Vagina (tissue), 2 donors: ENCODE measurements around the gene OR4M1. TPM values are rescaled to one million over a fixed set of nuclear protein-coding genes. Genes with fewer than 3 reads are reported as not detected.
"Not testable (repeated sequence)": the region's sequence is repeated elsewhere in the genome, so short reads cannot be mapped to it uniquely, and the experiment has no call there.

Experiments used
- DNase-seq, 2 donors: peaks; one replicate each; pipeline ENCODE4 v3.0.0-alpha.2; 2017; ENCODE audit errors: extremely low spot score in 2 of 2
- H3K27ac ChIP-seq: fragments of 200-600 bp; sonication (generic); one replicate; pipeline ENCODE4 v1.5.1; 2019
- H3K27me3 ChIP-seq: fragments of 200-600 bp; sonication (generic); one replicate; pipeline ENCODE4 v1.5.1; 2019
- H3K36me3 ChIP-seq, 2 donors: fragments of 200-600 bp; sonication (generic); one replicate each; pipeline ENCODE4 v1.5.1; 2017 to 2019
- H3K4me1 ChIP-seq: fragments of 200-600 bp; sonication (generic); one replicate; pipeline ENCODE4 v1.5.1; 2019
- H3K4me3 ChIP-seq, 2 donors: fragments of 200-600 bp; sonication (generic); 1 replicate in 1 of 2; 2 replicates in 1 of 2; pipeline ENCODE4 v1.5.1; 2016 to 2019
- H3K9me3 ChIP-seq: fragments of 200-600 bp; sonication (generic); one replicate; pipeline ENCODE4 v1.5.1; 2019
- POLR2A ChIP-seq, 2 donors: fragments of 450-650 bp; IDR thresholded peaks; one replicate each; pipeline ENCODE4 v1.6.1; 2017; ENCODE audit warnings: antibody characterized with exemption in 2 of 2, mild to moderate bottlenecking in 2 of 2, moderate library complexity in 2 of 2
- POLR2AphosphoS5 ChIP-seq, 2 donors: sonication (generic); formaldehyde crosslinking; IDR thresholded peaks; one replicate each; pipeline ENCODE4 v1.9.0; 2017; ENCODE audit warnings: antibody characterized with exemption in 2 of 2, mild to moderate bottlenecking in 2 of 2, low read depth in 1 of 2; ENCODE audit not compliant: insufficient read depth in 1 of 2
- intact Hi-C: fragments of 100-400 bp; cut with DNase I; formaldehyde crosslinking; loops from one replicate; pipeline ENCODE4 v1.15.1; 2023
- total RNA-seq: library from RNA; depleted of rRNA; stranded (reverse); fragments of >200 nt; gene quantifications from one replicate; pipeline ENCODE4 v1.2.3, GENCODE V29; 2016
- TF ChIP-seq, protein P1 (sequence below), 3 experiments: fragments of 450-650 bp in 2 of 3; fragments of 200-600 bp in 1 of 3; sonication (generic) in 1 of 3; IDR thresholded peaks; one replicate each; pipeline ENCODE4 v1.5.1; 2017 to 2019; ENCODE audit warnings: antibody characterized with exemption in 3 of 3, mild to moderate bottlenecking in 2 of 3, moderate library complexity in 2 of 3

The OR4M1 gene
- total RNA-seq, 1 donor from 2014 or later, result not detected

DNA sequence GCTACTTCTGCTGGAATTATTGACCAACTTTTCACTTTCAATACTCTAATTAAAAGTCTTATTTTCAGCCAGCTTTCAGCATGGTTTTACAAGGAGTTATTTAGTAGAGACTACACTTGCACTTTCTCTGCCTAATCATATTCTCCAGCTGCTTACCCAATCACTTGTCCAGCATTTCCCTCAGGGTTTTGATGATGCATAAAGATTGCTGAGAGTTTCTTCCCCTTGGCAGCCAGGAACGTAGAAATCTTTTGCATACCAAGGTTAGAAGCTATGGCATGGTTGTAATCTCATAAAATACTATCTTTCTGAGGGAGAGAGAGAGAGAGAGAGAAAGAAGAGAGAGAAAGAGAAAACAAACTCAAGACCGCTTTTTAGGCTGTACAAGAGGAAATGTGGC lies 19.1 kb upstream of the OR4M1 start:
- H3K4me3 ChIP-seq, result no peak overlapping the region
- no peaks in the 10 kb centered on the region for H3K4me1 ChIP-seq
- no peak overlapping the region for H3K27ac ChIP-seq
- no peaks in the 10 kb centered on the region for H3K36me3 ChIP-seq
- intact Hi-C loops, result no loop called here
- no peaks in the 10 kb centered on the region for H3K9me3 ChIP-seq
- DNase-seq, result no peak
- no peaks in the 10 kb centered on the region for H3K27me3 ChIP-seq
- TF ChIP-seq POLR2AphosphoS5 (IDR thresholded peaks at IDR 0.05; ENCODE audit: insufficient read depth in 1 of 2, low read depth in 1 of 2) (no peak), POLR2A (IDR thresholded peaks at IDR 0.05) (no peak)
- TF ChIP-seq, protein P1, sequence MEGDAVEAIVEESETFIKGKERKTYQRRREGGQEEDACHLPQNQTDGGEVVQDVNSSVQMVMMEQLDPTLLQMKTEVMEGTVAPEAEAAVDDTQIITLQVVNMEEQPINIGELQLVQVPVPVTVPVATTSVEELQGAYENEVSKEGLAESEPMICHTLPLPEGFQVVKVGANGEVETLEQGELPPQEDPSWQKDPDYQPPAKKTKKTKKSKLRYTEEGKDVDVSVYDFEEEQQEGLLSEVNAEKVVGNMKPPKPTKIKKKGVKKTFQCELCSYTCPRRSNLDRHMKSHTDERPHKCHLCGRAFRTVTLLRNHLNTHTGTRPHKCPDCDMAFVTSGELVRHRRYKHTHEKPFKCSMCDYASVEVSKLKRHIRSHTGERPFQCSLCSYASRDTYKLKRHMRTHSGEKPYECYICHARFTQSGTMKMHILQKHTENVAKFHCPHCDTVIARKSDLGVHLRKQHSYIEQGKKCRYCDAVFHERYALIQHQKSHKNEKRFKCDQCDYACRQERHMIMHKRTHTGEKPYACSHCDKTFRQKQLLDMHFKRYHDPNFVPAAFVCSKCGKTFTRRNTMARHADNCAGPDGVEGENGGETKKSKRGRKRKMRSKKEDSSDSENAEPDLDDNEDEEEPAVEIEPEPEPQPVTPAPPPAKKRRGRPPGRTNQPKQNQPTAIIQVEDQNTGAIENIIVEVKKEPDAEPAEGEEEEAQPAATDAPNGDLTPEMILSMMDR (IDR thresholded peaks at IDR 0.05), result no peak

DNA sequence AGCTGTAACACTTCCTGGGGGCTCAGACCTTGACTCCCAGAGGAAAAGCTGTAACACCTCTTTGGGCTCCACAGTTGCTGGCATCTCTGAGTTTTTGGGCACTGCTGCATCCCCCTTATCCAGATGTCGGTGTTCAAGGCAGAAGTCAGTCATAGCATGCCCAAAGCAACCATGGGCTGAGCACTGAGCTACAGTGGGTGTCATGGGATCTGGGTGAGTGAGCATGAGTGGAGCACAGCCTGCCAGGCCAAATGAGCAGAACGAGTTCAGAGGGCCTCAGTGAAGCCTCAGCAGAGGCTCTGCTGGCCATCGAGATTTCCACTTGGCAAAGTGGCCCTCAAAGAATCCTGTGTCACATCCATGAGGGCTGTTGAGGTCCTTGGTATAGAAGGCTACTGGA lies 1.8 kb upstream of the OR4M1 start:
- intact Hi-C loops, result not testable (repeated sequence)

DNA sequence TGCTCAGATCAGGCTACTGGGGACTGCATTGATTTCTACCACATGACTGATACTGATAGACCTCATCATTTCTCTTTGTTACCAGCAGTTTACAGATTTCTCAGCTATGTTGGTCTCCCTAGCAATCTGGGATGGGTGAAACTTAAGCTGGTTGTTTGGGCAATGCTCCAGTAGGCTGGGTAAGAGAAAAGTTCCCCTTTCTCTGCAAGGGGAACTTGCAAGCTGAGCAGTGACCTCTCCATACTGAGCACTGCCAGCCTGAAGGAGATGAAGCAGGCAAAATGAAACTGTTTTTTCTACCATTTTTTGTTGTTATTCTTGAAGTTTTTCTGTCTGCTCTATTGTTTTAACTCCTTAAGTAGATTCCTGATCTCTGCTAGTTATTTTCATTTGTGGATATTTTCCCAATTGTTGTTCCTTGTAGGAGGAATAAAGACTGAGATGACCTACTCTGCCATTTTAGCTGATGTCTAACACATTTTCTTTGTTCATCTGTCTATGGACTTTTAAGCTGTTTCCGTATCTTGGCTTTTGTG lies 1.3 kb upstream of the OR4M1 start:
- H3K4me1 ChIP-seq, result no peaks in the 10 kb centered on the region
- no peak for TF ChIP-seq POLR2AphosphoS5 (IDR thresholded peaks at IDR 0.05; ENCODE audit: insufficient read depth in 1 of 2, low read depth in 1 of 2)
- no peak for TF ChIP-seq POLR2A (IDR thresholded peaks at IDR 0.05)
- TF ChIP-seq, protein P1 (IDR thresholded peaks at IDR 0.05), result no peak
- DNase-seq, result no peak
- H3K9me3 ChIP-seq, result no peaks in the 10 kb centered on the region
- H3K36me3 ChIP-seq, result no peaks in the 10 kb centered on the region
- intact Hi-C loops, result no loop called here
- H3K4me3 ChIP-seq, result no peak overlapping the region
- no peaks in the 10 kb centered on the region for H3K27me3 ChIP-seq
- no peak overlapping the region for H3K27ac ChIP-seq

More for the DNA sequence above, 1.8 kb upstream of the OR4M1 start:
- not testable (repeated sequence) for H3K27ac ChIP-seq, H3K36me3 ChIP-seq, H3K27me3 ChIP-seq, DNase-seq, H3K9me3 ChIP-seq, H3K4me3 ChIP-seq, H3K4me1 ChIP-seq

DNA sequence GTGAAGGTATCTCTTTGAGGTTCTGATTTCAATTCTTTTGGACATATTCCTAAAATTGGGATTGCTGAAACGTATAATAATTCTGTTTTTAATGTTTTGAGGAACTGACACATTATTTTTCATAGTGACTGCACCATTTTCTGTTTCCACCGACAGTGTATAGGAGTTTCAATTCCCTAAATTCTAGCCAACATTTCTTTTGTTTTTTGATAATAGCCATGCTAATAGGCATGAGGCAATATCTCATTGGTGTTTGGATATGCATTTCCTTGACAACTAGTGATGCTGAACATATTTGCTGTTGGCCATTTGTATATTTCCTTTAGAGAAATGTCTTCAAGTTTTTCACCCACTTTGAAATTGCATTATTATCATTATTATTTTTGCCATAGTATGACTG lies 850 bp upstream of the OR4M1 start:
- H3K4me1 ChIP-seq, H3K36me3 ChIP-seq, DNase-seq, H3K27me3 ChIP-seq, H3K9me3 ChIP-seq, H3K4me3 ChIP-seq, H3K27ac ChIP-seq, intact Hi-C loops: not testable (repeated sequence)

DNA sequence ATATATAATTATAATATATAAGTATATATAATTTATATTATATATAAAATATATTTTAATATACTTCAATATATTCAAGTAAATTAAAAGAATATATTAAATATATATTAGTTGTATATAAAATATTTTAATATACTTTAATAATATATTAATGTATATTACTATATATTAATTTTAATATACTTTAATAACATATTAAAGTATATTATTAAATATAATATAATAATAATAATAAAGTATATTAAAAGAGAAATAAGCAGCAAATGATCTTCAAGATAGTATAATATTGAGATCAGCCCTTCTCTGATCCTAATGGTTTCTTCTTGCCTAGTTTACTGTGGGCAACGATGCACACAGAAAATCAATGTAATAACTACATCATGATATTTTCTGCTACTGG lies 2.3 kb downstream of the OR4M1 start:
- Histone ChIP-seq H3K27ac (no peak overlapping the region), H3K36me3 (no peaks in the 10 kb centered on the region), H3K4me1 (no peaks in the 10 kb centered on the region), H3K4me3 (no peak overlapping the region), H3K9me3 (no peaks in the 10 kb centered on the region), H3K27me3 (no peaks in the 10 kb centered on the region)
- intact Hi-C loops, result no loop called here
- DNase-seq, result no peak
- TF ChIP-seq POLR2AphosphoS5 (IDR thresholded peaks at IDR 0.05; ENCODE audit: insufficient read depth in 1 of 2, low read depth in 1 of 2), result no peak
- TF ChIP-seq, protein P1 (IDR thresholded peaks at IDR 0.05), result no peak
- TF ChIP-seq POLR2A (IDR thresholded peaks at IDR 0.05), result no peak

DNA sequence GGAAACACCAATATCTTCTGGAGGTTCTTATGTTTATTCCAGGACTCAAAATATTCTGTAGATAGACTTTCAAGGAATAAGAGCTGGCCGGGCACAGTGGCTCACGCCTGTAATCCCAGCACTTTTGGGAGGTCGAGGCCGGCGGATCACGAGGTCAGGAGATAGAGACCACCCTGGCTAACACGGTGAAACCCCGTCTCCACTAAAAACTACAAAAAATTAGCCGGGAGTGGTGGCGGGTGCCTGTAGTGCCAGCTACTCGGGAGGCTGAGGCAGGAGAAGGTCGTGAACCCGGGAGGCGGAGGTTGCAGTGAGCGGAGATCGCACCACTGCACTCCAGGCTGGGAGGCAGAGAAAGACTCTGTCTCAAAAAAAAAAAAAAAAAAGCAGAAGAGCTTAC lies 12.5 kb downstream of the OR4M1 start:
- H3K27ac ChIP-seq, H3K36me3 ChIP-seq, DNase-seq, H3K4me1 ChIP-seq, H3K9me3 ChIP-seq, H3K27me3 ChIP-seq, H3K4me3 ChIP-seq, intact Hi-C loops: not testable (repeated sequence)

DNA sequence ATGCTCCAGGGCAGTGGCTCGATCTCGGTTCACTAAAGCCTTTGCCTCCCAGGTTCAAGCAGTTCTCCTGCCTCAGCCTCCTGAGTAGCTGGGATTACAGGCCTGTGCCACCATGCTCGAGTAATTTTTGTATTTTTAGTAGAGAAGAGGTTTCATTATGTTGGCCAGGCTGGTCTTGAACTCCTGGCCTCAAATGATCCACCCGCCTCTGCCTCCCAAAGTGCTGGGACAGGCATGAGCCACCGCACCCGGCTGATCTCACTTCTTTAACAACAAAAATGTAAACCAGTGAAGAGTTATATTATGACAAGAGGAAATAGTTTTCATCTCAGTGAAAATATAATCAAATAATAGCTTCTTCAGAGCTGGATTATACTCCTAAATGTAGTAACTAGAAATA lies 14.0 kb downstream of the OR4M1 start:
- H3K9me3 ChIP-seq, DNase-seq: not testable (repeated sequence)

DNA sequence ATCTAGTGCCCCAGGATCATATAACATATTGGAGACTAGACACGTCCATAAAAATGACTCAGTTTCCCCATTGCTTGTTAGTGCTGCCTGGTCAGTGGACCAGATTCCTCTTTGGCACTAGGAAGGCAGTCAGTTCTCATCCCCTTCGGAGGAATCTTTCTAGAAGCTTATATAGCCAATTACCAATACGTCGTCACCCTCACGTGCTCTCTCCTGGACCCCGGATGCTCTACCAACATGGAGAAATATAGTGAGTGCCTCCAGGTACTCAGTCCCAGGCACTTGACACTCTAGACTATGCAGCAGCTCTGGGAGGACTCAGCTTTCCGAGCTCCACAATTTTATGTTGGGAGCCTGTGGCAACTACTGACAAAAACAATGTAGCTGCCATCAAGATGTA lies 14.8 kb downstream of the OR4M1 start:
- H3K27ac ChIP-seq, H3K27me3 ChIP-seq, H3K9me3 ChIP-seq, H3K4me3 ChIP-seq, H3K4me1 ChIP-seq, H3K36me3 ChIP-seq, intact Hi-C loops, DNase-seq: not testable (repeated sequence)

More for the DNA sequence above, 14.0 kb downstream of the OR4M1 start:
- H3K4me1 ChIP-seq, H3K27me3 ChIP-seq, intact Hi-C loops, H3K4me3 ChIP-seq, H3K36me3 ChIP-seq, H3K27ac ChIP-seq: not testable (repeated sequence)

DNA sequence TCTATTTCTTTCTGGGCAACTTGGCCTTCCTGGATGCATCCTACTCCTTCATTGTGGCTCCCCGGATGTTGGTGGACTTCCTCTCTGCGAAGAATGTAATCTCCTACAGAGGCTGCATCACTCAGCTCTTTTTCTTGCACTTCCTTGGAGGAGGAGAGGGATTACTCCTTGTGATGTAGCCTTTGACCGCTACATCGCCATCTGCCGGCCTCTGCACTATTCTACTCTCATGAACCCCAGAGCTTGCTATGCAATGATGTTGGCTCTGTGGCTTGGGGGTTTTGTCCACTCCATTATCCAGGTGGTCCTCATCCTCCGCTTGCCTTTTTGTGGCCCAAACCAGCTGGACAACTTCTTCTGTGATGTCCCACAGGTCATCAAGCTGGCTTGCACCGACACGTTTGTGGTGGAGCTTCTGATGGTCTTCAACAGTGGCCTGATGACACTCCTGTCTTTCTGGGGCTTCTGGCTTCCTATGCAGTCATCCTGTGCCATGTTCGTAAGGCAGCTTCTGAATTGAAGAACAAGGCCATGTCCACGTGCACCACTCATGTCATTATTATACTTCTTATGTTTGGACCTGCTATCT lies 23.3 kb downstream of the OR4M1 start:
- H3K4me3 ChIP-seq, intact Hi-C loops, H3K27ac ChIP-seq, H3K27me3 ChIP-seq, H3K36me3 ChIP-seq, DNase-seq, H3K9me3 ChIP-seq, H3K4me1 ChIP-seq: not testable (repeated sequence)
